Endodermal cell (in vitro differentiated cells): Measurements from ENCODE around the gene CRKL. TPM values are rescaled to one million over a fixed set of nuclear protein-coding genes. Genes with fewer than 3 reads are reported as not detected.

Experiments used
- DNase-seq: peaks from one replicate; pipeline ENCODE4 v3.0.0-alpha.2; 2017
- H3K27ac ChIP-seq: 2 replicates; pipeline ENCODE4 v1.5.1; 2013; ENCODE audit warnings: mild to moderate bottlenecking, low read depth, low read length, moderate library complexity
- H3K27me3 ChIP-seq: 2 replicates; pipeline ENCODE4 v1.6.1; 2013; ENCODE audit warnings: mild to moderate bottlenecking, low read length, moderate library complexity; ENCODE audit not compliant: insufficient read depth, control insufficient read depth, poor library complexity, severe bottlenecking
- H3K36me3 ChIP-seq: 2 replicates; pipeline ENCODE4 v1.7.0; 2013; ENCODE audit warnings: mild to moderate bottlenecking, low read length, moderate library complexity; ENCODE audit not compliant: control insufficient read depth, insufficient read depth
- H3K4me1 ChIP-seq: one replicate; pipeline ENCODE4 v1.7.0; 2013; ENCODE audit warnings: low read length; ENCODE audit not compliant: control insufficient read depth, insufficient read depth
- H3K4me3 ChIP-seq: 2 replicates; pipeline ENCODE4 v1.5.1; 2013; ENCODE audit warnings: mild to moderate bottlenecking, low read length, moderate library complexity
- H3K9ac ChIP-seq: 2 replicates; pipeline ENCODE4 v1.6.1; 2013; ENCODE audit warnings: mild to moderate bottlenecking, low read length, moderate library complexity; ENCODE audit not compliant: poor library complexity, severe bottlenecking; ENCODE audit errors: extremely low read depth
- H3K9me3 ChIP-seq: 2 replicates; pipeline ENCODE4 v1.6.1; 2013; ENCODE audit warnings: mild to moderate bottlenecking, low read length, moderate library complexity; ENCODE audit not compliant: control insufficient read depth
- H3K27ac Mint-ChIP-seq: 2 replicates; pipeline ENCODE4 v1.8.0; 2020; ENCODE audit warnings: mixed read lengths
- H3K27me3 Mint-ChIP-seq: 2 replicates; pipeline ENCODE4 v1.8.0; 2021; ENCODE audit warnings: mild to moderate bottlenecking, mixed read lengths; ENCODE audit not compliant: insufficient read depth
- H3K36me3 Mint-ChIP-seq: 2 replicates; pipeline ENCODE4 v1.8.0; 2020; ENCODE audit warnings: low read depth, mixed read lengths
- H3K4me1 Mint-ChIP-seq: 2 replicates; pipeline ENCODE4 v1.8.0; 2020; ENCODE audit warnings: mixed read lengths
- H3K4me3 Mint-ChIP-seq: 2 replicates; pipeline ENCODE4 v1.8.0; 2020; ENCODE audit warnings: mild to moderate bottlenecking, moderate library complexity, mixed read lengths
- H3K9me3 Mint-ChIP-seq: 2 replicates; pipeline ENCODE4 v1.8.0; 2020; ENCODE audit warnings: mild to moderate bottlenecking, mixed read lengths
- WGBS, 2 experiments: methylation state at CpG; one replicate each; pipeline versions ENCODE4 v1.1.5 to v1.1.7; 2013; ENCODE audit warnings: missing lambda C conversion rate in 2 of 2, mixed read lengths in 1 of 2; ENCODE audit not compliant: insufficient coverage in 1 of 2, insufficient read length in 1 of 2; 5-methylcytosine and 5-hydroxymethylcytosine counted together
- total RNA-seq, 2 donors: library from RNA; stranded (reverse); fragmentation: NEBNext Ultra II Directional in 1 of 2; extraction: Animal tissue kit (Norgen Biotek cat#: 25700) in 1 of 2; gene quantifications; 2 replicates in 1 of 2; 3 replicates in 1 of 2; pipeline ENCODE4 v1.2.1, GENCODE V29; 2021
- TF ChIP-seq, protein P1 (sequence below): fragments of 200-600 bp; sonication (generic); conservative IDR thresholded peaks from 2 replicates; pipeline ENCODE4 v1.5.0; 2021; ENCODE audit warnings: antibody characterized with exemption, mild to moderate bottlenecking

CRKL gene
- total RNA-seq, 2 donors from 2014 or later: 89.5 to 104 TPM

DNA sequence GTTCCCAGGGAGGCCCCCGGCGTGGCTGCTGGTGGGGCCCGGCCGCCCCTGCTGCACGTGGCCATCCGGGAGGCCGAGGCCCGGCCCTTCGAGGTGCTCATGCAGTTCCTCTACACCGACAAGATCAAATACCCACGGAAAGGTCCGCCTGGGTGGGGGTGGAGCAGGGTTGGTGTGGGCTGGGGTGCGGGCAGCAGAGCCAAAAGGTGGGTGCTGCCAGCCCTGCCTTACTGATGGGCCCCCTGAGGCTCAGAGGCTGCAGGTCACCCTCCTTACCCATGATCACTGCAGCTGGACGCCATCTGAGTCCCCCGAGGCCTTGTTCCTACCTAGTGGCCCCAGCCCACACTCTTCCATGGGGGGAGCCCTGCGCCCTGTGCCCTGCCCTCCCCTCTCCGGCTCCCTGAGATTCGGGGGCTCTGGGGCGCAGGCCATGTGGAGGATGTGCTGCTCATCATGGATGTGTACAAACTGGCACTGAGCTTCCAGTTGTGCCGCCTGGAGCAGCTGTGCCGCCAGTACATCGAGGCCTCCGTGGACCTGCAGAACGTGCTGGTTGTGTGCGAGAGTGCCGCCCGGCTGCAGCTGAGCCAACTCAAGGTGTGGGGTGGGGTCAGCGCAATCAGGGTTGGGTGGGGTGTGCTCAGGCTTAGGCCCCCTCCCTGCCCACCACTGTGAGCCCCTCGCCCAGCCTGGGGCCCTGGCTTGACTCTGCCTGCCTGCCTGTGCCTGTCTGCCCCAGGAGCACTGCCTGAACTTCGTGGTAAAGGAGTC lies 77.1 kb downstream of the CRKL start:
- Histone ChIP-seq H3K9ac (no peak overlapping the region), H3K27ac (no peak overlapping the region), H3K27me3 (no peaks in the 10 kb centered on the region), H3K9me3 (no peaks in the 10 kb centered on the region), H3K36me3 (peaks cover 7% of the 10 kb centered on the region), H3K4me3 (no peak overlapping the region), H3K4me1 (no peaks in the 10 kb centered on the region)
- peaks cover 18% of the 10 kb centered on the region for H3K36me3 Mint-ChIP-seq
- H3K9me3 Mint-ChIP-seq: no peaks in the 10 kb centered on the region
- no peak overlapping the region for H3K27ac Mint-ChIP-seq
- TF ChIP-seq, protein P1, sequence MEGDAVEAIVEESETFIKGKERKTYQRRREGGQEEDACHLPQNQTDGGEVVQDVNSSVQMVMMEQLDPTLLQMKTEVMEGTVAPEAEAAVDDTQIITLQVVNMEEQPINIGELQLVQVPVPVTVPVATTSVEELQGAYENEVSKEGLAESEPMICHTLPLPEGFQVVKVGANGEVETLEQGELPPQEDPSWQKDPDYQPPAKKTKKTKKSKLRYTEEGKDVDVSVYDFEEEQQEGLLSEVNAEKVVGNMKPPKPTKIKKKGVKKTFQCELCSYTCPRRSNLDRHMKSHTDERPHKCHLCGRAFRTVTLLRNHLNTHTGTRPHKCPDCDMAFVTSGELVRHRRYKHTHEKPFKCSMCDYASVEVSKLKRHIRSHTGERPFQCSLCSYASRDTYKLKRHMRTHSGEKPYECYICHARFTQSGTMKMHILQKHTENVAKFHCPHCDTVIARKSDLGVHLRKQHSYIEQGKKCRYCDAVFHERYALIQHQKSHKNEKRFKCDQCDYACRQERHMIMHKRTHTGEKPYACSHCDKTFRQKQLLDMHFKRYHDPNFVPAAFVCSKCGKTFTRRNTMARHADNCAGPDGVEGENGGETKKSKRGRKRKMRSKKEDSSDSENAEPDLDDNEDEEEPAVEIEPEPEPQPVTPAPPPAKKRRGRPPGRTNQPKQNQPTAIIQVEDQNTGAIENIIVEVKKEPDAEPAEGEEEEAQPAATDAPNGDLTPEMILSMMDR: no peak
- DNase-seq: no peak
- H3K27me3 Mint-ChIP-seq: no peaks in the 10 kb centered on the region
- H3K4me1 Mint-ChIP-seq: no peaks in the 10 kb centered on the region
- WGBS, 2 experiments: 95 to 96% methylated on average over 4 to 30 of the region's 30 CpGs
- H3K4me3 Mint-ChIP-seq: no peak overlapping the region

DNA sequence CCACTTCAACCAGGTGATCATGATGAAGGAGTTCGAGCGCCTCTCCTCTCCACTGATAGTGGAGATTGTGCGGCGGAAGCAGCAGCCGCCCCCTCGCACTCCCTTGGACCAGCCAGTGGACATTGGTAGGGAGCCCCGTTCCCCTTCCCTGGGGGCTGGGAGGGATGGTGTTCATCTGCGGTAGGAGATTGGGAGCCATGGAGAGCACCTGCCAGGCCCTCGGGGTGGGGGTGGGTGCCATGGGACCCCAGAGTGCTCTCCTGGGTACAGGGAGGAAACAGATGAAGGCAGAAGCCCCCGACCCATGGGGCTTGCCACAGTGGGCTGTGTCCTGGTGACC lies 77.7 kb downstream of the CRKL start:
- H3K36me3 Mint-ChIP-seq: peaks cover 18% of the 10 kb centered on the region
- DNase-seq: no peak
- H3K9me3 ChIP-seq: no peaks in the 10 kb centered on the region
- WGBS, 2 experiments: 95 to 100% methylated on average over 1 to 10 of the region's 10 CpGs
- no peaks in the 10 kb centered on the region for H3K27me3 ChIP-seq
- H3K27ac ChIP-seq: no peak overlapping the region
- no peak overlapping the region for H3K9ac ChIP-seq
- TF ChIP-seq, protein P1: no peak
- peaks cover 7% of the 10 kb centered on the region for H3K36me3 ChIP-seq
- no peak overlapping the region for H3K27ac Mint-ChIP-seq
- no peaks in the 10 kb centered on the region for H3K9me3 Mint-ChIP-seq
- no peaks in the 10 kb centered on the region for H3K27me3 Mint-ChIP-seq
- H3K4me1 Mint-ChIP-seq: no peaks in the 10 kb centered on the region
- peaks cover 3% of the 10 kb centered on the region for H3K4me1 ChIP-seq
- no peak overlapping the region for H3K4me3 ChIP-seq
- no peak overlapping the region for H3K4me3 Mint-ChIP-seq

DNA sequence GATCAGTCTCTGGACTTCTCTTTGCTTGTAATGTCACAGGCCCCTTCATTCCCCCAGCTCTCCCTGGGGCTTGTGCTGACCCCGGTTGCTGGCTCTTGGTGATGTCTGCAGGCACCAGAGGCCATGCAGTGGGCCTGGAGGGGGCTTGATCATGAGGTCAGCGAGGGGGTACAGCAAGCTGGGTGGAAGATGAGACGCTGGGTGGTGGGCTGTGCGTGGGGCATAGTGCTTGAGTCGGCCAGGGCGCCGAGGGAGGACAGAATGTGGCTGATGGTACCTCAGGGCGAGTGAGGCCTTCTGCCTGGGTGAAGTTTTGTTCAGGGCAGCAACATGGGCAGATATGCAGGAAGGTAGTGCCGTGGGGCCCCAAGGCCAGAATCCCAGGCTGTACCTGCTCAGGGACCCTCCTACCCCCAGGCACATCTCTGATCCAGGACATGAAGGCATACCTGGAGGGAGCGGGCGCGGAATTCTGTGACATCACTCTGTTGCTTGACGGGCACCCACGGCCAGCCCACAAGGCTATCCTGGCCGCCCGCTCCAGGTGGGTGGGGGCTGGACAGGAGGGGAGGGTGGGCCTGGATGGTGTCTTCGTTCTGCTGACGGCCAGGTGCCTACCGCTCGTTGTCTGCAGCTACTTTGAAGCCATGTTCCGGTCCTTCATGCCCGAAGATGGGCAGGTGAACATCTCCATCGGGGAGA lies 78.3 kb downstream of the CRKL start:
- Histone ChIP-seq H3K4me1 (peaks cover 7% of the 10 kb centered on the region), H3K9ac (no peak overlapping the region), H3K36me3 (peaks cover 7% of the 10 kb centered on the region), H3K4me3 (no peak overlapping the region), H3K27ac (no peak overlapping the region), H3K9me3 (no peaks in the 10 kb centered on the region), H3K27me3 (no peaks in the 10 kb centered on the region)
- Mint-ChIP-seq H3K4me1 (peaks cover under 1% of the 10 kb centered on the region), H3K9me3 (no peaks in the 10 kb centered on the region), H3K4me3 (no peak overlapping the region), H3K27me3 (no peaks in the 10 kb centered on the region), H3K36me3 (peaks cover 16% of the 10 kb centered on the region), H3K27ac (no peak overlapping the region)
- DNase-seq: no peak
- WGBS, 2 experiments: 93 to 94% methylated on average over 12 to 23 of the region's 23 CpGs
- TF ChIP-seq, protein P1: no peak
